K562 (cell line): ENCODE measurements around the gene CAMK2G. TPM values are rescaled to one million over a fixed set of nuclear protein-coding genes. Genes with fewer than 3 reads are reported as not detected.

ENCODE experiments used
- CCNT2 ChIP-seq: IDR thresholded peaks from 2 replicates; pipeline ENCODE4 v1.6.1; 2011; ENCODE audit warnings: borderline replicate concordance, low read depth, mild to moderate bottlenecking, moderate library complexity, mixed read lengths, low read length; ENCODE audit not compliant: insufficient read length; ENCODE audit errors: extremely low read depth
- CTCF ChIP-seq, 3 experiments: IDR thresholded peaks in 2 of 3; conservative IDR thresholded peaks in 1 of 3; 2 replicates each; pipeline ENCODE4 v1.5.1; 2011 to 2012; ENCODE audit warnings: low read length in 3 of 3, mild to moderate bottlenecking in 3 of 3, control low read depth in 2 of 3, improper control_type of control experiment in 1 of 3, inconsistent platforms in 1 of 3, low read depth in 1 of 3, mixed read lengths in 1 of 3, moderate library complexity in 1 of 3; ENCODE audit not compliant: insufficient read depth in 2 of 3
- E2F4 ChIP-seq: sonication (generic); formaldehyde crosslinking; IDR thresholded peaks from 2 replicates; pipeline ENCODE4 v1.8.0; 2022; ENCODE audit warnings: mild to moderate bottlenecking, low read depth, missing genetic modification reagents
- ETS1 ChIP-seq: conservative IDR thresholded peaks from 2 replicates; pipeline ENCODE4 v1.6.1; 2011; ENCODE audit warnings: low read depth, mild to moderate bottlenecking, low read length; ENCODE audit not compliant: control insufficient read depth
- GTF2F1 ChIP-seq: IDR thresholded peaks from 2 replicates; pipeline ENCODE4 v1.6.1; 2011; ENCODE audit warnings: low read depth, low read length, improper control_type of control experiment
- MCM3 ChIP-seq: fragments of 450-650 bp; IDR thresholded peaks from 2 replicates; pipeline ENCODE4 v1.6.1; 2016
- MEIS2 ChIP-seq: fragments of 450-650 bp; IDR thresholded peaks from 2 replicates; pipeline ENCODE4 v1.6.1; 2014; ENCODE audit warnings: mild to moderate bottlenecking; ENCODE audit not compliant: partially characterized antibody
- RNF219 ChIP-seq: fragments of 250-450 bp; sonication (Bioruptor Pico); IDR thresholded peaks from 2 replicates; pipeline ENCODE4 v1.5.0; 2022; ENCODE audit warnings: mild to moderate bottlenecking
- THRAP3 ChIP-seq: fragments of 450-650 bp; IDR thresholded peaks from 2 replicates; pipeline ENCODE4 v1.6.1; 2016; ENCODE audit warnings: mild to moderate bottlenecking, inconsistent platforms, borderline replicate concordance
- TSC22D4 ChIP-seq: fragments of 450-650 bp; IDR thresholded peaks from 2 replicates; pipeline ENCODE4 v1.6.1; 2016; ENCODE audit warnings: missing genetic modification characterization, missing biosample characterization, control low read depth
- WHSC1 ChIP-seq: IDR thresholded peaks from one replicate; pipeline ENCODE4 v1.6.1; 2012; ENCODE audit warnings: low read length, control low read depth, inconsistent platforms
- ZBTB5 ChIP-seq: fragments of 450-650 bp; IDR thresholded peaks from 2 replicates; pipeline ENCODE4 v1.6.1; 2017; ENCODE audit warnings: antibody characterized with exemption
- ZEB2 ChIP-seq: fragments of 450-650 bp; IDR thresholded peaks from 2 replicates; pipeline ENCODE4 v1.6.1; 2016
- ZKSCAN3 ChIP-seq: fragments of 250-450 bp; sonication (Bioruptor Pico); IDR thresholded peaks from 2 replicates; pipeline ENCODE4 v1.4.0; 2020
- ZNF140 ChIP-seq: fragments of 250-450 bp; sonication (Bioruptor Pico); IDR thresholded peaks from 2 replicates; pipeline ENCODE4 v1.8.0; 2021; ENCODE audit warnings: moderate library complexity, mild to moderate bottlenecking, inconsistent platforms
- ZNF740 ChIP-seq, 3 experiments: fragments of 200-800 bp in 1 of 3; sonication (Bioruptor generic) in 1 of 3; sonication (generic) in 1 of 3; formaldehyde crosslinking in 1 of 3; IDR thresholded peaks; 2 replicates each; pipeline versions ENCODE4 v1.6.1 to v1.8.0; 2016 to 2022; ENCODE audit warnings: mild to moderate bottlenecking in 2 of 3, missing compliant biosample characterization in 2 of 3, missing genetic modification characterization in 2 of 3, missing genetic modification reagents in 1 of 3
- ZNF79 ChIP-seq: fragments of 250-450 bp; sonication (Bioruptor Pico); IDR thresholded peaks from 2 replicates; pipeline ENCODE4 v1.4.0; 2020; ENCODE audit warnings: low read depth, mild to moderate bottlenecking, moderate library complexity
- polyA plus RNA-seq, 8 experiments: library from polyadenylated mRNA; depleted of rRNA in 4 of 8; stranded (reverse) in 5 of 8; unstranded in 3 of 8; fragments of >200 nt; fragmentation: Nextera tagmentation in 2 of 8; fragmentation: Illumina TruSeq in 1 of 8; extraction: Ambion mirVana in 2 of 8; extraction: Trizol in 1 of 8; gene quantifications; 2 replicates each; pipeline versions ENCODE4 v1.2.1 to v1.2.3, GENCODE V29; 2011 to 2014; ENCODE audit warnings: inconsistent platforms in 1 of 8, missing spikeins in 1 of 8
- total RNA-seq, 7 experiments: library from RNA; depleted of rRNA in 6 of 7; stranded (reverse); fragments of >200 nt in 6 of 7; fragmentation: Illumina TruSeq in 2 of 7; extraction: Trizol in 2 of 7; gene quantifications; 2 replicates each; pipeline versions ENCODE4 v1.2.1 to v1.2.3, GENCODE V29; 2011 to 2021; ENCODE audit warnings: low replicate concordance in 1 of 7

Gene CAMK2G
- total and polyA plus RNA-seq, 9 of the 15 experiments (the other 6 are each of a cell fraction or from before 2014, with no cell fraction given), result 9.0 to 37.9 (median 32.6) TPM

GRCh38 chr10:73809061-73809818, 65.1 kb downstream of the CAMK2G start (continued):
- TF ChIP-seq ZNF740 (CRISPR knock-in tag; IDR thresholded peaks at IDR 0.05) (no peak), ZNF740 (tag; IDR thresholded peaks at IDR 0.05) (no peak; a peak in 1 of 4 replicates), TSC22D4 (tag) (no peak), ZKSCAN3 (CRISPR knock-in tag) (no peak), ZEB2 (0 out of 2 replicates have a peak, but pooled peaks have one; percentile 28), CTCF (IDR thresholded peaks at IDR 0.05 in 2 of 3, conservative IDR thresholded peaks at IDR 0.05 in 1 of 3; ENCODE audit: insufficient read depth in 2 of 3, low read depth in 1 of 3, low read length in 3 of 3) (no peak), CCNT2 (no peak), E2F4 (CRISPR knock-in tag) (no peak), ZBTB5 (no peak), ZNF79 (CRISPR knock-in tag) (no peak), WHSC1 (no peak), THRAP3 (no peak), GTF2F1 (no peak), ZNF140 (CRISPR knock-in tag) (no peak), MCM3 (no peak), MEIS2 (peak; percentile 69), RNF219 (CRISPR knock-in tag) (0 out of 2 replicates have a peak, but pooled peaks have one; percentile 29), ETS1 (no peak)
